GM21723 (cell line): Measurements from ENCODE around the gene SEPTIN10.
"Not testable (repeated sequence)": the region's sequence is repeated elsewhere in the genome, so short reads cannot be mapped to it uniquely, and the experiment has no call there.

Source experiments
- ATAC-seq: cut with Tn5 transposase; IDR thresholded peaks from one replicate; pipeline ENCODE4 v1.9.1; 2021; ENCODE audit warnings: mild to moderate bottlenecking, moderate library complexity; ENCODE audit not compliant: unreplicated experiment

SEPTIN10 gene

GRCh38 chr2:109613922-109614714 lies at the start of gene SEPTIN10, which contains the start of gene SOWAHC:
Gene SEPTIN10 (minus strand): TSS chr2:109613966. CDS start chr2:109613827, 139 bp downstream.
Gene SOWAHC (plus strand): TSS chr2:109614364. CDS start chr2:109614490, 126 bp downstream.
- ATAC-seq: peak; percentile 87

GRCh38 chr2:109662889-109663288 lies 49.1 kb upstream of the SEPTIN10 start:
- ATAC-seq: no peak

- ATAC-seq: no peak
Measured at GRCh38 chr2:109660046-109660860, 46.5 kb upstream of the SEPTIN10 start.

- ATAC-seq: no peak
Measured at GRCh38 chr2:109659396-109660045, 45.8 kb upstream of the SEPTIN10 start.

- no peak for ATAC-seq
Measured at GRCh38 chr2:109655287-109655686, 41.5 kb upstream of the SEPTIN10 start.

- ATAC-seq: no peak
Measured at GRCh38 chr2:109654326-109655050, 40.7 kb upstream of the SEPTIN10 start.

- ATAC-seq: no peak
Measured at GRCh38 chr2:109649736-109650695, 36.2 kb upstream of the SEPTIN10 start.

- ATAC-seq: no peak
Measured at GRCh38 chr2:109648041-109648527, 34.3 kb upstream of the SEPTIN10 start.

GRCh38 chr2:109647636-109648035 lies 33.9 kb upstream of the SEPTIN10 start:
- ATAC-seq: no peak

GRCh38 chr2:109646961-109647360 lies 33.2 kb upstream of the SEPTIN10 start:
- ATAC-seq: no peak

- no peak for ATAC-seq
Measured at GRCh38 chr2:109645412-109646184, 31.8 kb upstream of the SEPTIN10 start.

GRCh38 chr2:109644571-109645275 lies 31.0 kb upstream of the SEPTIN10 start:
- no peak for ATAC-seq

GRCh38 chr2:109640000-109640399 lies 26.2 kb upstream of the SEPTIN10 start:
- ATAC-seq: not testable (repeated sequence)

- no peak for ATAC-seq
Measured at GRCh38 chr2:109638795-109639194, 25.0 kb upstream of the SEPTIN10 start.

- ATAC-seq: peak; percentile 91
Measured at GRCh38 chr2:109637749-109638570, 24.2 kb upstream of the SEPTIN10 start.

GRCh38 chr2:109636317-109636716 lies 22.6 kb upstream of the SEPTIN10 start:
- ATAC-seq: no peak
